DOHH2 (cell line): ENCODE results near the gene ADGB.
"Not testable (repeated sequence)": the region's sequence is repeated elsewhere in the genome, so short reads cannot be mapped to it uniquely, and the experiment has no call there.

ENCODE experiments used
- H3F3A ChIP-seq: fragments of 200-600 bp; sonication (generic), shearing (Covaris generic); 2 replicates; pipeline ENCODE4 v1.6.0; 2016; ENCODE audit warnings: antibody characterized with exemption, mild to moderate bottlenecking; ENCODE audit not compliant: control insufficient read depth, insufficient read depth
- H3K27ac ChIP-seq: fragments of 200-600 bp; sonication (generic); 2 replicates; pipeline ENCODE4 v1.5.1; 2014; ENCODE audit warnings: low read depth, mild to moderate bottlenecking, low read length, moderate library complexity
- H3K27me3 ChIP-seq: fragments of 200-600 bp; sonication (generic); 2 replicates; pipeline ENCODE4 v1.6.1; 2014; ENCODE audit warnings: mild to moderate bottlenecking, low read length, mixed read lengths; ENCODE audit not compliant: control insufficient read depth
- H3K36me3 ChIP-seq: fragments of 200-600 bp; sonication (generic); 2 replicates; pipeline ENCODE4 v1.6.1; 2014; ENCODE audit warnings: mild to moderate bottlenecking, low read length, moderate library complexity, mixed read lengths; ENCODE audit not compliant: control insufficient read depth
- H3K4me1 ChIP-seq: fragments of 200-600 bp; sonication (generic); 2 replicates; pipeline ENCODE4 v1.6.1; 2014; ENCODE audit warnings: mild to moderate bottlenecking, low read length, mixed read lengths; ENCODE audit not compliant: control insufficient read depth
- H3K4me2 ChIP-seq: fragments of 200-600 bp; sonication (generic); 2 replicates; pipeline ENCODE4 v1.6.0; 2014; ENCODE audit warnings: mild to moderate bottlenecking, low read length, moderate library complexity
- H3K4me3 ChIP-seq: fragments of 200-600 bp; sonication (generic); 2 replicates; pipeline ENCODE4 v1.5.1; 2014; ENCODE audit warnings: mild to moderate bottlenecking, low read length, mixed read lengths
- H3K79me2 ChIP-seq: fragments of 200-600 bp; sonication (generic); 2 replicates; pipeline ENCODE4 v1.6.1; 2014; ENCODE audit warnings: mild to moderate bottlenecking, low read length, mixed read lengths; ENCODE audit not compliant: control insufficient read depth
- H3K9me2 ChIP-seq: fragments of 200-600 bp; sonication (generic); replicated peaks from 2 replicates; pipeline ENCODE4 v1.6.1; 2014; ENCODE audit warnings: mild to moderate bottlenecking, low read length, mixed read lengths; ENCODE audit not compliant: control insufficient read depth
- H3K9me3 ChIP-seq: fragments of 200-600 bp; sonication (generic); 2 replicates; pipeline ENCODE4 v1.6.1; 2014; ENCODE audit warnings: antibody characterized with exemption, low read length, mixed read lengths; ENCODE audit not compliant: control insufficient read depth, insufficient read depth
- H4K20me1 ChIP-seq: fragments of 200-600 bp; sonication (generic); 2 replicates; pipeline ENCODE4 v1.6.0; 2014; ENCODE audit warnings: low read depth, mild to moderate bottlenecking, antibody characterized with exemption, low read length, moderate library complexity; ENCODE audit not compliant: control insufficient read depth, insufficient read depth
- EZH2phosphoT487 ChIP-seq: fragments of 200-600 bp; sonication (generic); IDR thresholded peaks from 2 replicates; pipeline ENCODE4 v1.6.1; 2017; ENCODE audit warnings: borderline replicate concordance, mild to moderate bottlenecking, antibody characterized with exemption, low read length, moderate library complexity, mixed read lengths
- TF ChIP-seq, protein P1 (sequence below): fragments of 200-600 bp; sonication (generic); IDR thresholded peaks from one replicate; pipeline ENCODE4 v1.5.1; 2014; ENCODE audit warnings: antibody characterized with exemption, mild to moderate bottlenecking, low read depth, low read length; ENCODE audit not compliant: poor library complexity, severe bottlenecking

The ADGB gene

DNA sequence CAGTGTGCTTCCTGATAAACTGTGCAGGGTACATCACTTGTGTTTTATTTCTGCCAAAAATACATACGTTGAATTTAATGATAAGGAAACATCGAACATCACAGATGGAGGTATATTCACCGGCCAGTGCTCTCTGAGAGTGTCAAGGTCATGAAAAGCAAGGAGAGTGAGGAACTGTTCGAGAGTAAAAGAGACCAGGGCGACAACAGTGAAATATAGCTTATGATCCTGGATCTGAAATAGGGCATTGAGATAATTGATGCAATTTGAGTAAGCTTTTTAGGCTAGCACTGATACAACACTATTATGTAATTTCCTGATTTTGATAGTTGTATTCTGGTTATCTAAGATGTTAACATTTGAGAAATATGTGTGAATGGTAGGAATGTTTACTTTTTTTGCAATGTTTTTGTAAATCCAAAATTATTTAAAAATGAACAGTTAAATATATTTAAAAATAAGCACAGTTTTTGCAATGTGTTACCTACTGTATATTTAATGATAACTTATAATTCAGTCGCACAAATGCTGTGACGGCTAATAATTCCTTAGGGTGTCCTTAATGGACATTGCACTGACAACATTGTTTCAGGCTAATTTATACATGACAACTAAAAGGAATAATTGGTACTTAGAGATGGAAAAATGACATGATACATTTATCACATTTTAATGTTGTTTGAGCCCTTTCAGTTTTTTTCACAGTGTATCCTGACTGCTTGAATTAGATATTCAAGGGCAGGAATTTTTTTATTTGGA lies 45.2 kb upstream of the ADGB start:
- Histone ChIP-seq H3K4me2 (no peak overlapping the region), H3K36me3 (no peaks in the 10 kb centered on the region), H4K20me1 (no peaks in the 10 kb centered on the region), H3F3A (no peaks in the 10 kb centered on the region), H3K27ac (no peak overlapping the region), H3K27me3 (no peaks in the 10 kb centered on the region), H3K9me2 (no peaks in the 10 kb centered on the region), H3K4me3 (no peak overlapping the region), H3K79me2 (no peaks in the 10 kb centered on the region), H3K4me1 (no peaks in the 10 kb centered on the region), H3K9me3 (no peaks in the 10 kb centered on the region)
- TF ChIP-seq, protein P1, sequence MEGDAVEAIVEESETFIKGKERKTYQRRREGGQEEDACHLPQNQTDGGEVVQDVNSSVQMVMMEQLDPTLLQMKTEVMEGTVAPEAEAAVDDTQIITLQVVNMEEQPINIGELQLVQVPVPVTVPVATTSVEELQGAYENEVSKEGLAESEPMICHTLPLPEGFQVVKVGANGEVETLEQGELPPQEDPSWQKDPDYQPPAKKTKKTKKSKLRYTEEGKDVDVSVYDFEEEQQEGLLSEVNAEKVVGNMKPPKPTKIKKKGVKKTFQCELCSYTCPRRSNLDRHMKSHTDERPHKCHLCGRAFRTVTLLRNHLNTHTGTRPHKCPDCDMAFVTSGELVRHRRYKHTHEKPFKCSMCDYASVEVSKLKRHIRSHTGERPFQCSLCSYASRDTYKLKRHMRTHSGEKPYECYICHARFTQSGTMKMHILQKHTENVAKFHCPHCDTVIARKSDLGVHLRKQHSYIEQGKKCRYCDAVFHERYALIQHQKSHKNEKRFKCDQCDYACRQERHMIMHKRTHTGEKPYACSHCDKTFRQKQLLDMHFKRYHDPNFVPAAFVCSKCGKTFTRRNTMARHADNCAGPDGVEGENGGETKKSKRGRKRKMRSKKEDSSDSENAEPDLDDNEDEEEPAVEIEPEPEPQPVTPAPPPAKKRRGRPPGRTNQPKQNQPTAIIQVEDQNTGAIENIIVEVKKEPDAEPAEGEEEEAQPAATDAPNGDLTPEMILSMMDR: no peak
- TF ChIP-seq EZH2phosphoT487: no peak

DNA sequence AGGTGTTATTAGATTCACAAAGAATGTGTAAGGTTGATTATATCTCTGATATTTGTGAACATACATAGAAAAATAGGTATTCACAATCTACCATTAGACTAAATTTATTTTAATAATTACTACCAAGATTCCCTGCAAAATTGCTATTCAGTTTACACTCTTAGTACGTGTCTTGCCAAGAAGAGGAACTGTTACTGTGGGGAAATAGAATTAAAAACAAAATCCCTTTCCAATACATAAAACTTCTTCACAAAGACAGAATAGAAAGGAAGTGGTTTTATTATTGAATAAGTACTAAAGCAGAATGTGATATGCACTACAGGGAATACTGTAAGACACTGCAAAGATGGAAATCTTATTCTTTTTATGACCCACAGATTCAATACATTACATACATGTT lies 38.2 kb upstream of the ADGB start:
- Histone ChIP-seq H3K27me3 (no peaks in the 10 kb centered on the region), H3K27ac (no peak overlapping the region), H3K4me3 (no peak overlapping the region), H3K4me1 (no peaks in the 10 kb centered on the region), H3K4me2 (no peak overlapping the region), H4K20me1 (no peaks in the 10 kb centered on the region), H3K79me2 (no peaks in the 10 kb centered on the region), H3K9me2 (no peaks in the 10 kb centered on the region), H3K36me3 (no peaks in the 10 kb centered on the region), H3F3A (no peaks in the 10 kb centered on the region), H3K9me3 (no peaks in the 10 kb centered on the region)
- TF ChIP-seq, protein P1: no peak
- no peak for TF ChIP-seq EZH2phosphoT487

DNA sequence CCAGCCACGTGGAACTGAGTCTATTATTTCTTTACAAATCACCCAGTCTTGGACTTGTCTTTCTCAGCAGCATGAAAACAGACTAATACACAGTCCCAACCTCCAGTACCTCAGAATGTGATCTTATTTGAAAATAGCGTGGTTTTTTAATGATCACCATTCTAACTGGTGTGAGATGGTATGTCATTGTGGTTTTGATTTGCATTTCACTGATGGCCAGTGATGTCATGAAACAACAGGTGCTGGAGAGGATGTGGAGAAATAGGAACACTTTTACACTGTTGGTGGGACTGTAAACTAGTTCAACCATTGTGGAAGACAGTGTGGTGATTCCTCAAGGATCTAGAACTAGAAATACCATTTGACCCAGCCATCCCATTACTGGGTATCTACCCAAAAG lies 32.1 kb upstream of the ADGB start:
- not testable (repeated sequence) for H3K36me3 ChIP-seq, H3K4me3 ChIP-seq, H3K4me2 ChIP-seq, H3K27ac ChIP-seq, H3K9me2 ChIP-seq, H3F3A ChIP-seq, H3K4me1 ChIP-seq, H3K9me3 ChIP-seq, H3K27me3 ChIP-seq, H4K20me1 ChIP-seq, H3K79me2 ChIP-seq

DNA sequence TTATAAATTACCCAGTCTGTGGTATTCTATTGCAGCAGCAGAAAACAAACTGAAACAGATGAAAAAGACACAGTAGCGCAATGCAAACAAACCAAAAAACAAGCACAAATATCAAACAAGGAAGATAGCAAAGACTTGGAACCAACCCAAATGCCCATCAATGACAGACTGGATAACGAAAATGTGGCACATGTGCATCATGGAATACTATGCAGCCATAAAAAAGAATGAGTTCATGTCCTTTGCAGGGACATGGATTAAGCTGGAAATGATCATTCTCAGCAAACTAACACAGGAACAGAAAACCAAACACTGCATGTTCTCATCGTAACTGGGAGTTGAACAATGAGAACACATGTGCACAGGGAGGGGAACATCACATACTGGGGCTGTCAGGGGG lies 30.2 kb upstream of the ADGB start:
- H3K9me2 ChIP-seq, H3K4me3 ChIP-seq, H3K27me3 ChIP-seq, H3K9me3 ChIP-seq, H3K79me2 ChIP-seq, H3K36me3 ChIP-seq, H4K20me1 ChIP-seq, H3K4me2 ChIP-seq, H3K27ac ChIP-seq, H3F3A ChIP-seq, H3K4me1 ChIP-seq: not testable (repeated sequence)
